GM19372 (cell line): Measurements from ENCODE around the gene RAD1.

Experiments
- ATAC-seq: cut with Tn5 transposase; IDR thresholded peaks from one replicate; pipeline ENCODE4 v1.9.1; 2021; ENCODE audit warnings: mild to moderate bottlenecking, low read depth, moderate library complexity; ENCODE audit not compliant: unreplicated experiment

The RAD1 gene

DNA sequence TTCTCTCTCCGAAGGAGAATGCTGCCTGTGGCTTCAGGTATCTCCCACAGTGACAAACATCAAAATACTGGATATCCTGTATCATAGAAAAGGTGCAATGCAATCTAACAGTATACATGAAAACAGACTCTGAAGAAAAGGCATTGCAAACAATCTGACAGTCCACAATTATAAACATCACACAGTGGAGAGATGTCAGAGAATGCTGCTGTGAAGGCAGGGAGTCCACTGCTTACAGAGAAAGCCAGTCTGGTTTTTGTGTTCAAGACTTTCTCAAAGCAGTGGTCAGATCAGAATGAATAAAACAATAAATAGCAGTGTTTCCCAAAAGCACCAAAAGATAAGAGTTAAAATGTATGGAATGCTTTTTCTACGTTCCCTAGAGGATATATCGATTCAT is 47.6 kb downstream of the RAD1 start:
- no peak for ATAC-seq

DNA sequence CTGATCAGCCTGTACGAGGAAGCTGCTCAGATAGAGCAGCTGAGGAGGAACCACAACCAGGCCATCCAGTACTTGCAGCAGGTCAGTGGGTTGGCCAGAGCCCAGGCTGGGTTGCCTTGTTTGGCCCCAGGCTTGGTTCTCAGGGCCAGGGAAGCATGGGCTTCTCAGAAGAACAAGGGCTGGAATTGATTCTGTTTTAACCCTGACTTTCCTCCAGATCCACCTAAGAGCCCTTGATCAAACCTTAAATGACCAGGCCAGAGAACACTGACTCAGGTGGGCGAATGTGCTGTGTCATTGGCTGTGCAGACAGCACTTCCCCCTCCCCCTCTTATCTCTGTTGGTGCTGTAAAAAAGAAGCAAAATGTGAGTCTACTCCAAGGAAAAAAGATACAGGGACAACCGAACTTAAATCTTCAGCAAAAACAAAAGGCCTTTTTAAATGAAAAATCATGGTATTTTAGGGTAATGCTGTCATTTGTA is 48.3 kb downstream of the RAD1 start:
- ATAC-seq, result no peak

- no peak for ATAC-seq
These were observed 50.2 kb downstream of the RAD1 start for GRCh38 chr5:34865091-34865490.

- no peak for ATAC-seq
These were observed 51.4 kb downstream of the RAD1 start for GRCh38 chr5:34863946-34864345.

DNA sequence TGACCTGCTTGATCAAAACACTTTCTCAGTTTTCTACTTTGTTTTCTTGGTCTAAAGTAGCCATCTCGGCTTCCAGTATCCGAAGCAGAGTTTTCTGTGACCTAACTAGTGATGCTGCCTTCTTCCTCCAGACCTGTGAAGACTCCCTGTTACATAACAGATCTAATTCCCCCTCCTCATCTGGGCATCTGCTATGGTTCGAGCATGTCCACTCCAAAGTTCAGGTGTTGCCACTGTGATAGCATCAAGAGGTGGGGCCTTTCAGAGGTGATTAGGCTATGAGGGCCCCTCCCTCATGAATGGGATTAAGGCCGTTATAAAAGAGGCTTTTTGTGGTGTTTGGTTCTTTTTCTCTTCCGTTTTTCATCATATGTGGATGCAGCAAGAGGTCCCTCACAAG is 56.1 kb downstream of the RAD1 start:
- no peak for ATAC-seq

DNA sequence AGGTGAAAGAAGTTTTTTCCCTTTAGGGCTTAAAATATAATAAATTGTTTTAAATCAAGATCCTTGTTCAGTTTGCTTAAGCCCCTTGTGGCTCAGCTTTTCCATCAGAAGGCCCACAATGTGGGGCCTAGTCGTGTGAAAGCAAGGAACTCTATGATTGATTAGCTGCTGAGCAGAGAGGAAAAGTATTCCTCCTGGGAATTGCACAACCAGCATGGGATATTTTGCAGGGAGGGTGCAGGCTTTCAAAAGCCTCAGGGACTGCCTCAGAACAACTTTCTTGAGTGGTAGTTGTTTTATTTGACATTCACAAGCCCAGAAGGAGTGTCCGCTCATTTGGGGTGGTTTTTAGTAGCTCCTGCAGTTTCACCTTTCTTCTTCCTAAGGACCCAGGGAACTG is 56.5 kb downstream of the RAD1 start:
- ATAC-seq, result no peak

- ATAC-seq, result no peak
These were observed 57.4 kb downstream of the RAD1 start for GRCh38 chr5:34857894-34858293.

DNA sequence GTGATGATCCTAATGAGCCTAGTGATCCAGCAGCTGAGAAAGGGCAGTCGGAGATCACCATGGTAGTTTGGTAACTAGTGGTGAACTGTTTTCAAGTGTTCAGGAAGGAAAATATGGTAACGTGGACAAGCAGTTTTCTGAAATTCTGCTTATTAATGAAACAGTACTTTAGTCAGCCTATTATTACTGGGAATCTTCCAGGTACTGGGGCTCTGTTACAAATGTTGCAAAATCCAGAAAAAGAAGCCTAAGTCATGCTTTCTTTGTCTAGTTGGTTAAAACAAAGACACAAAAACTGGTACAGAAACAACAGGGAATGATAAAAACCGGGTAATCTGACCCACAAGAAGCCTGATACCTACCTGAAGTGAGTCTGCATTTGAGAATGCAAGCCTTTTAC is 58.1 kb downstream of the RAD1 start:
- no peak for ATAC-seq
